GDM1 (cell line): ENCODE data around the gene ACSL1.
"Not testable (repeated sequence)": the region's sequence is repeated elsewhere in the genome, so short reads cannot be mapped to it uniquely, and the experiment has no call there.

Source experiments
- DNase-seq: peaks from one replicate; lab custom pipeline; 2025; lab: John Stamatoyannopoulos, UW

ACSL1 gene

GRCh38 chr4:184787766-184788503, 37.8 kb downstream of the ACSL1 start:
- no peak for DNase-seq

- DNase-seq, result no peak
Measured at GRCh38 chr4:184785813-184786212, 40.0 kb downstream of the ACSL1 start.

GRCh38 chr4:184784628-184785257, 41.0 kb downstream of the ACSL1 start:
- DNase-seq, result no peak

GRCh38 chr4:184782731-184783373, 42.9 kb downstream of the ACSL1 start:
- DNase-seq, result no peak

- not testable (repeated sequence) for DNase-seq
Measured at GRCh38 chr4:184779160-184779559, 46.6 kb downstream of the ACSL1 start.

- no peak for DNase-seq
Measured at GRCh38 chr4:184778325-184778724, 47.4 kb downstream of the ACSL1 start.

DNA sequence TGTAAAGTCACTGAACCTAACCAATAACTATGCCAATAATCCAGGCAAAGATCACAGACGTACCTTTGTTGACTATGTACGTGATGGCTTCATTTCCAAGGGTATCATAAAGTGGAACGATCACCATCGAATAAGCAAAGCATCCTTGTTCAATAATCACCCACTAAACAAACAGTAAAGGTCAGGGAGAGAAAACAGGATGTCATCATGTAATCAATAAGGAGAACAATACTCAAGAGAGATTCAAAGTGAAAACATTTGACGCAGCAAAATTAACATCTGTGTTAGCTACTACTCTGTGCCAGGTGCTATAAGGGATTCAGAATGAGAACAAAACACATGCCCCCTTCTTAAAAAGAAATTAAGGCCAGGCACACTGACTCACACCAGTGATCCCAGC, 48.9 kb downstream of the ACSL1 start:
- no peak for DNase-seq

- DNase-seq, result no peak
Measured at GRCh38 chr4:184775854-184776555, 49.8 kb downstream of the ACSL1 start.

- no peak for DNase-seq
Measured at GRCh38 chr4:184774152-184774551, 51.6 kb downstream of the ACSL1 start.

- DNase-seq, result no peak
Measured at GRCh38 chr4:184771416-184771815, 54.4 kb downstream of the ACSL1 start.

GRCh38 chr4:184769141-184769765, 56.5 kb downstream of the ACSL1 start:
- no peak for DNase-seq

DNA sequence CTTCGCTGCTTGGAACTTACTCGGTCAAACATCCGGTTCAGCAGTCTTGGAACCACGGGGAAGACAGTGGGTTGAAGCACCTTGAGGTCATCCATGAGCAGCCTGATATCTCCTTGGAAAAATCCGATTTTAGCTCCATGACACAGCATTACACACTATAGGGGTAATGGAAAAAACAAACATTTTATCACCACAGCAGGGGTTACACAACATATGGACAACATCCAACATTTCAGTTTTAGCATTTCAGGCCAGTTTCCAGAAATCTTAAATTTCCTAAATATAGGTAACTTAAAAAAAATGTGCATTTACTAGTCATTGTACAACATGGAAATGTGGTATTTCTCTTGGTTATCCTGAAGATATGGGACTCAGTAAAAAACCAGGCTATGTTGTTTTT, 57.5 kb downstream of the ACSL1 start:
- DNase-seq, result no peak

GRCh38 chr4:184766446-184766845, 59.3 kb downstream of the ACSL1 start:
- DNase-seq, result no peak

GRCh38 chr4:184765473-184766340, 60.1 kb downstream of the ACSL1 start:
- DNase-seq, result no peak

DNA sequence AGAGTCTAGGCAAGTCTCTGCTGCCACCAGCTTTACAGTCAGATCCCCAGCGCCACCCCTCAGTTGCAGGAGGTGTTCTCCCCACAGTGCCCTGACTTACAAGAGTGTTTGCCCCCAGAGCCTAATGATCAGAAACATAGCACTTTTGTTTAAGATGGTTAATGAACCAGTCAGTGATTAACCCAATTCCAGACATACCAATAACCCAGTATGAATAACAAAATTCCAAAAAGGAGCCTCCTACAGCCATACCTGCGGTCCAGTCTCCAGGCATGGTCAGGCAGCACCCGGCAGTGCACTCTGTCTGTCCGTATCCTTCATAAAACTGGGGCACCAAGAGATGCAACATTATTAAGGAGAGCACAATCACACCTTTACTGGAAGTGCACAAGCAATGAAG, 61.2 kb downstream of the ACSL1 start:
- no peak for DNase-seq

DNA sequence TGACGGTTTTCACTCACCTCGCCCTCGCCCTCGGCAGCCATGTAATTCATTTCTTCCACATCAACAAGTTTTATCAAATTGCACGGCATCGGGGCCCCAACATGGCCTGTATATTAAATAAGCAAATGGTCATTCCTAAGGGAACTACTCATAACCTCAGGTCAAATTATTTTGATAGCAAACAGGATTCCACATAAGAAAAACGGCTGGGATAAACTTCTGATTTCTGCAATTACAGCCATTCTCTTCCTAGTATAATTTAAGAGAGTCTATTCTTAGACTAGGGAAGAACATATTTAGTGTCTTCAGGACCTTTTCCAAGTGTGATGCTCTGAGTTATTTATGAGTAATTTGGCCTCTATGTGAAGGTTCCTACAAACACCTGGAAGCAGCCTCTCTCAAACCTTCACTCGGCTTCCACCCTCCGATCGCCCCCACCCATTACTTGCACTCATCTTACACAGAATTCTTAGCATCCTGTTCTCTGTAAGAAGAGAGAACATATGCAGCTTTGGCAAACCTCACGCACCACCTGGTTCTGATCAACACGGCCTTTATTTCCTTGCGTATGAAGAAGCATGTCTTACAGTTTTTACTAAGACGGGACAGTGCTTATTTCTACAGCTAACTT, 62.5 kb downstream of the ACSL1 start:
- no peak for DNase-seq

DNA sequence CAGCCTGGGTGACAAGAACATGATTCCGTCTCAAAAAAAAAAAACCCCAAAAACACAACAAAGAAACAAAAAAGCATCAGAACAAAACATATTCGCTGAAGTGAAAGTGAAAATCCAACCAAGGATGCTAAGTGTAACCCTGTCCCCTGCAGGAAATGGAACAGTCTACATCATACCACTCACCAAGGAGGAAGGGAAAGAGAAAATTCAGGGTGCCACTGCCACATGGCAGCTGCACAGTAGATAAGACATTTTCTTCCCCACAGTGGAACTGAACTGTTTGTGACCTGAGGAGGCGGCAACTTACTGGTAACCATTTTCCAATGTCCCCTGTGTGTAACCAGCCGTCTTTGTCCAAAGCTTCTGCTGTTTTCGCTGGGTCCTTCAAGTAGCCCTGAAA, 63.7 kb downstream of the ACSL1 start:
- DNase-seq, result peak; percentile 22

DNA sequence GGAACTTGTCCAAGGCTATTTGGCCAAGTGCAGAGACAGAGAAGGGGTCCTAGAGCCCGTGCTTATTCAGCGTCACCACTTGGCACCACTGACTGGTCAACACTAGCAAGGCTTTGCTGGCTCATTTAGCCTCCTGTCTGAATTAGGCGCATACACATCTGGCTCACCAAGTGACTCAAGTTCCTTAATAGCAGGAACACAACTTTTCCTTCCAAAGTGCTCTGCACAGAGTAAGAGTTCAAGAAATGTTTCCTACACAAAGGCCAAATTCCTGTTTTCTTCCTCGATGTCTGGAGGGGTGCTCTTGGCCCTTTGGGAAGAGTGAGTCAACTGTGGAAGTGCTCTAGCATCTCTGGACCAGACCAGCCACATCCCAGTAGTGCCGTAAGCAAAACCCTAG, 65.1 kb downstream of the ACSL1 start:
- DNase-seq, result no peak

DNA sequence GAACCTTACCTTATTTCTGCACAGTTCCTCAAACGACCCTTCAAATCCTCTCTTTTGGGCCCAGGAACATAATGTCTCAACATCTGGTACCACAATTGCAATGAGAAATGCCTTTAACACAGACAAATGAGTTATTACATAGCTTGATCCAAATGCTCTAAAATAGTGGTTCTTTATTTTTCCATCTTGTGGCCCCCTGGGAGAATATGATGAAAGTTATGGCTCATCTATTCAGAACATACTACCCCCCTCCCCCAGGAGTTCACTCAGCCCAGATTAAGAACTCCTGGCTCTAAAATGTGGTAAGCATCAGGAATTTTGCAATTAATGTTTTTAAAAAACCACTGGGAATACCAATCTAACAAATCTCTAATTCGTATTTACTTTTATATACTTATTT, 68.0 kb downstream of the ACSL1 start:
- no peak for DNase-seq

DNA sequence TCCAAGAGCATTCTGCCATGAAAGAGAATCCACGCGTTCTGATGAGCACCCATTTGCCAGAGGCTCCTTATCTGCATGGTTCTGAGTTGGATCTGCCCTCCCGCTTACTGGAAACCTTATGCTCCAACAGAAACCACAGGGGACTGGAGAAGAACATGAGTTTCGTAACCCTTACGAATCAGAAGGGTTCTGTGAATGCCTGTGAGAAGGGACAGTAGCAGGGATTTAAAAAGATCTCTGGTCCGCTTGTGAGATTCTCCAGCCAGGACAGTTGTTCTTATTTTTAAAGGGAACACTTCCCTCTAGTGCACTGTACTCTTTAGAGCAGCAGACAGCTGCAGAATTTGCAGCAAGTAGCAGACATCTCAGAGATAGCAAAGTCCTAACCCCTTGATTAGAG, 69.4 kb downstream of the ACSL1 start:
- no peak for DNase-seq

DNA sequence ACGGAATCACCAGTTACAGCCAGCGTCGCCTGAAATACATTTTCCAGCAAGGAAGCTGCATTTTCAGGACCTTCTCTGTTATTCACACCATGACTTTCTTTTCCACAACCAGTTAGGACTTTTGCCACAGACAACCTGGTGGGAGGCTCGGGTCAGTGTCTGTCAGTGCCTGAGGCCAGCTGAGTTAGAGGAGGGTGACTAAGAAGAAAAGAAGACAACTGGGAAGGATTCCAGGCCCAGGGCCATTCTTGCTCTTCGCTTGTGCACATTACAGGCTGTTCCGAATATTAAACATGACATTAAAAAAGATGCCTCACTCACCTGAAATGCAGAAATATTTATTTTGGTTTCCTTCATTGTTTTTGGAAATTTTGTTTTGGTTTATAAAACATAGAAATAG, 70.5 kb downstream of the ACSL1 start:
- no peak for DNase-seq
